Camera-type eye (tissue), 1 donor: Measurements from ENCODE around the gene SLC30A2. TPM values are rescaled to one million over a fixed set of nuclear protein-coding genes. Genes with fewer than 3 reads are reported as not detected.

Experiments used
- total RNA-seq: library from RNA; depleted of rRNA; stranded (reverse); fragments of >200 nt; gene quantifications from one replicate; pipeline ENCODE4 v1.2.3, GENCODE V29; 2014

Gene SLC30A2
- not detected for total RNA-seq

GRCh38 chr1:26045722-26046245 lies at the start of gene SLC30A2:
SLC30A2 (minus strand) TSS chr1:26046118; CDS start chr1:26045896, 222 bp downstream.

GRCh38 chr1:26067432-26067911 lies 21.6 kb upstream of the SLC30A2 start, which contains the start of gene TRIM63:
TRIM63 (minus strand) TSS chr1:26067630; CDS start chr1:26067494, 136 bp downstream.

GRCh38 chr1:26021647-26022403 lies 24.1 kb downstream of the SLC30A2 start, which contains the start of gene EXTL1:
EXTL1 (plus strand) TSS chr1:26021775; CDS start chr1:26022647, 872 bp downstream.

GRCh38 chr1:25997828-25998761 lies 47.8 kb downstream of the SLC30A2 start, which contains the start of gene PAFAH2:
PAFAH2 (minus strand) TSS chr1:25998063; CDS start chr1:25990816, 7,247 bp downstream.

Other genes starting within 250 kb of the SLC30A2 start
- 44.3 TPM for gene SELENON, start 245.9 kb downstream of the SLC30A2 start, total RNA-seq
- gene MTFR1L, start 226.2 kb downstream of the SLC30A2 start, total RNA-seq = 55.0 TPM
- 1.3 TPM for gene AUNIP, start 186.7 kb downstream of the SLC30A2 start, total RNA-seq
- 5.6 TPM for gene PAQR7, start 170.4 kb downstream of the SLC30A2 start, total RNA-seq
- 286 TPM for gene STMN1, start 139.7 kb downstream of the SLC30A2 start, total RNA-seq
- 20.2 TPM for gene PAFAH2, start 48.1 kb downstream of the SLC30A2 start, total RNA-seq
- 1.6 TPM for gene EXTL1, start 24.3 kb downstream of the SLC30A2 start, total RNA-seq
- gene TRIM63, start 21.5 kb upstream of the SLC30A2 start, total RNA-seq = 6.3 TPM
- gene PDIK1L, start 65.7 kb upstream of the SLC30A2 start, total RNA-seq = 32.9 TPM
- gene FAM110D, start 113.0 kb upstream of the SLC30A2 start, total RNA-seq = 0.60 TPM
- gene C1orf232, start 122.8 kb upstream of the SLC30A2 start, total RNA-seq = not detected
- gene ZNF593, start 123.8 kb upstream of the SLC30A2 start, total RNA-seq = 11.1 TPM
- gene ZNF593OS, start 125.7 kb upstream of the SLC30A2 start, total RNA-seq = 41.3 TPM
- 8.4 TPM for gene CNKSR1, start 131.4 kb upstream of the SLC30A2 start, total RNA-seq
- gene CATSPER4, start 144.5 kb upstream of the SLC30A2 start, total RNA-seq = not detected
- 27.4 TPM for gene CEP85, start 188.1 kb upstream of the SLC30A2 start, total RNA-seq
- gene SH3BGRL3, start 234.0 kb upstream of the SLC30A2 start, total RNA-seq = 9.1 TPM